ENCODE results near the gene HOXC4. TPM values are rescaled to one million over a fixed set of nuclear protein-coding genes. Genes with fewer than 3 reads are reported as not detected.

Gene HOXC4
- total RNA-seq, 1 donor from 2014 or later: not detected

DNA sequence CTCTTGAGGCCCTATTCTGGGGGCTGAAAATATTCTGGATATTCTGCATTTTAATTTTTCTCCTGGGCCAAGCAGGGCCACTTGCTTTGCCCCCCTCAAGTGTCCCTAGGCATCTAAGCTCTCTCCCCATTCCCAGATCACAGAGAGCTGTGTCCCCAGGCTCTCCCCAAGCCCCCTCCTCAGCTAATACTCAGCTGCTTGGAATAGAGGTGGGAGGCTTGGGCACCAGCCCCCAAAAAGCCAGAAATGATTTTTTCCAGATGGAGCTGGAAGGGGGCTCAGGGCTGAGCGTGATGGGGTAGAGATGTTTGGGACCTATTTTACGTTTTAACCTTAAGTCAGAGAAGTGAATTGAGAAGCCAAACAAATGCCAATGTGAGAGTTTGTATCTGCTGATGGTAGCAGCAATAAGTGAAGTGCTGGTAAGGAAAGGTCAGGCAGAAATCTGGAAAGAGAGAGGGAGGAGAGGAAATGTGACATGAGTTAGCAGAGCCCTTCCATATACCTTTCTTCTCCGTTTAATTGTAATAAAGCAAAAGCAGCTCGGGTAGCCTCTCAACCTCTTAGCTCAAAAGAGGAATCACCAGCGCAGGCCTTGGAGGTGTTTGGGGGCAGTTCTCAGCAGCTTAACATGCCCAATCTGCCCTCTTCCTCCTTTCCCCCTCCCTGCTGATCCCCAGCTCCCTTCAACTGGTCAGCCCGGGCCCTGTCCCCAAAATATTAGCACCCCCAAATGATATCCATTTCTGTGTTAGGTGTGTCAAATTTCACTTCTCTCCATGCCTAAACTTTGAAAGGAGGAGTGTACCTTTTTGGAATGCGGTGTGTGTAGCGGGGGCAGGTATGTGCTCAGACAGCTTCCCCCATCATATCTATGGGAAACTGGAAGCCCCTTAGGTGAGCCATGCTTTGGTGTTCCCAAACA is 30.4 kb upstream of the HOXC4 start:
- peaks cover 64% of the 10 kb centered on the region for H3K27me3 ChIP-seq (ENCODE audit: control insufficient read depth, insufficient read depth, low read length)
- no peak for TF ChIP-seq CTCF (IDR thresholded peaks at IDR 0.05; ENCODE audit: insufficient read depth, low read length, severe bottlenecking)
- FAIRE-seq: no peak

DNA sequence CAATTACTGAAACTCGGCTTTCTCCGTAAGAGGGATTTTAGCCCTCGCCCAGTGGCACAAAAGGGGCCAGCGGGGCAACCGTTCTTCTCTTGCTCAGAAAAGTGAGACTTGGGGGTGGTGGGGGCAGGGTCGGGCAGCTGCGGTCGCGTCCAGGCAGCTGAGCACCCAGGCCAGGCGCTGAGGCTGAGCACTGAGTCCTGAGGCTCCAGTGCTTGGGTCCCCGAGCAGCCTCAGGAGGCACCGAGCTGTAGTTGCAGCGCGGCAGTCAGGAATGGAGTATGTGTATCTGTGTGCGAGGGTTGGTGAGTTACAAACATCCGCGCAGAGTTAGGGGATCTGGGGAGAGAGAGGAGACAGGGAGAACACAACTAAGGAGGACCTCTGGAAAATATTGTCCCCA is 29.5 kb upstream of the HOXC4 start:
- FAIRE-seq (no peak), DNase-seq (ENCODE audit: low read depth) (no peak)
- peaks cover 68% of the 10 kb centered on the region for H3K27me3 ChIP-seq (ENCODE audit: control insufficient read depth, insufficient read depth, low read length)
- H3K4me3 ChIP-seq (ENCODE audit: low read depth, low read length): no peak overlapping the region
- TF ChIP-seq CTCF (IDR thresholded peaks at IDR 0.05; ENCODE audit: insufficient read depth, low read length, severe bottlenecking): no peak
- H3K36me3 ChIP-seq (ENCODE audit: control insufficient read depth, insufficient read depth, low read length): no peaks in the 10 kb centered on the region

More for the DNA sequence above, 30.4 kb upstream of the HOXC4 start:
- Histone ChIP-seq H3K4me3 (ENCODE audit: low read depth, low read length) (no peak overlapping the region), H3K36me3 (ENCODE audit: control insufficient read depth, insufficient read depth, low read length) (no peaks in the 10 kb centered on the region)
- no peak for DNase-seq (ENCODE audit: low read depth)

GRCh38 chr12:54024581-54025305 is 28.9 kb upstream of the HOXC4 start:
- Histone ChIP-seq H3K4me3 (ENCODE audit: low read depth, low read length) (no peak overlapping the region), H3K27me3 (ENCODE audit: control insufficient read depth, insufficient read depth, low read length) (peaks cover 72% of the 10 kb centered on the region), H3K36me3 (ENCODE audit: control insufficient read depth, insufficient read depth, low read length) (no peaks in the 10 kb centered on the region)
- DNase-seq (ENCODE audit: low read depth) (no peak), FAIRE-seq (no peak)
- no peak for TF ChIP-seq CTCF (IDR thresholded peaks at IDR 0.05; ENCODE audit: insufficient read depth, low read length, severe bottlenecking)

- Histone ChIP-seq H3K36me3 (ENCODE audit: control insufficient read depth, insufficient read depth, low read length) (no peaks in the 10 kb centered on the region), H3K27me3 (ENCODE audit: control insufficient read depth, insufficient read depth, low read length) (peaks cover 75% of the 10 kb centered on the region), H3K4me3 (ENCODE audit: low read depth, low read length) (no peak overlapping the region)
- TF ChIP-seq CTCF (IDR thresholded peaks at IDR 0.05; ENCODE audit: insufficient read depth, low read length, severe bottlenecking): no peak
- no peak for FAIRE-seq
- DNase-seq (ENCODE audit: low read depth): no peak
These were observed 27.9 kb upstream of the HOXC4 start for GRCh38 chr12:54025499-54026405.

DNA sequence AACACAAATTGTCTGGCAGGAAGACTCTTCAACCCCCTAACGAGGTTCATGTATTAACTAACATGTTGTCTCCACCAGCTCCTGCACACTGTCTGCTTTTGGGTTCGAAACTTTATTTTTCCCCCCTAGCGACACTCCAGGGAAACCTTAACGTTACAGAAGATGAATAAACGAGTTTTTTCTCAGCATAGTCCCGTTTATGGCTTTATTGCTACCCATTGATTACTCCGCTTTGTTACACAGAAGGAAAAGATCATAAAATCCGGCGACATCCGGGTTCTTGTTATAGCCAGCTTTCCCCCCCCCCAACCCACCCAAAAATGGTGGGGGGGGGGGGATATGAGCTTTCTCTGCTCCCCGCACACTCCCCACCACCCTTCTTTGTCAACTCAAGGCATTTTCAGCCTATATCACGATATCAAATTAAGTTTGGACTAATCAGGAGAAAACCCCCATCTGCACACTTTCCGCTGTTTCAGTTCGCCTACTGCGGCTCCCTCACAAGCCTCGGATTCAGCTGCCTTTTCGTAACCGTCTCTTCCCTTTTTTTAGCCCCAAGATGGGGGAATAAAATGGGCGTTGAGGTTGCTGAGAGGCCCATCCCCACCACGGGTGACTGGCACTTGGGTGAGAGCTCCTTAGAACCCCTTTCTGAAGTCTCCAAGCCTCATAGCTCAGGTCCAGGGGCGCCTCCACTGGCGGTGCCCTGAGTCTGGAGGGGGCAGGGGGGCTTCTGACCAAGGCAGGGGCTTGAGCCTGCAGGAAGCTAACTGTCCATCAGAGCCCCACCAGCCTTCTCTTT is 26.8 kb upstream of the HOXC4 start:
- FAIRE-seq (no peak), DNase-seq (ENCODE audit: low read depth) (no peak)
- Histone ChIP-seq H3K27me3 (ENCODE audit: control insufficient read depth, insufficient read depth, low read length) (peaks cover 77% of the 10 kb centered on the region), H3K36me3 (ENCODE audit: control insufficient read depth, insufficient read depth, low read length) (no peaks in the 10 kb centered on the region), H3K4me3 (ENCODE audit: low read depth, low read length) (no peak overlapping the region)
- TF ChIP-seq CTCF (IDR thresholded peaks at IDR 0.05; ENCODE audit: insufficient read depth, low read length, severe bottlenecking): no peak
